ENCODE measurements around the gene ZNF608.

- TF ChIP-seq CTCF (conservative IDR thresholded peaks at IDR 0.05; ENCODE audit: low read depth, low read length) = no peak
- TF ChIP-seq EZH2 (IDR thresholded peaks at IDR 0.05; ENCODE audit: borderline replicate concordance, low read depth, low read length, poor library complexity, severe bottlenecking) = no peak
These were observed 37.4 kb upstream of the ZNF608 start for GRCh38 chr5:124783794-124784193.

All from A673 (cell line).